MCF 10A (cell line): Measurements from ENCODE around the gene FGFR2. TPM values are rescaled to one million over a fixed set of nuclear protein-coding genes. Genes with fewer than 3 reads are reported as not detected.

Source experiments
- BruUV-seq: library from RNA; stranded (reverse); fragments of 400-500 nt; replicated peaks from 2 replicates; lab custom pipeline; 2021; lab: Mats Ljungman, UMichigan
- CTCF ChIA-PET: fragments of 300-600 bp; sonication (Branson Sonifier 250); formaldehyde crosslinking; extraction: SDS; loops from one replicate; lab custom pipeline; 2021; ENCODE audit warnings: antibody characterized with exemption, inconsistent platforms; lab: Yijun Ruan, JAX
- POLR2A ChIA-PET: fragments of 300-600, 350-650 bp; sonication (Branson Sonifier 250); formaldehyde crosslinking; extraction: SDS; loops from one replicate; lab custom pipeline; 2020; ENCODE audit warnings: antibody characterized with exemption, inconsistent platforms; lab: Yijun Ruan, JAX
- DNase-seq: peaks from one replicate; pipeline ENCODE4 v3.0.0-alpha.2; 2018; ENCODE audit not compliant: unreplicated experiment
- H3K27ac Mint-ChIP-seq: one replicate; pipeline ENCODE4 v1.8.0; 2022; ENCODE audit warnings: mild to moderate bottlenecking, low read depth, mixed read lengths; ENCODE audit not compliant: unreplicated experiment
- H3K27me3 Mint-ChIP-seq: one replicate; pipeline ENCODE4 v1.8.0; 2022; ENCODE audit warnings: mixed read lengths; ENCODE audit not compliant: insufficient read depth, unreplicated experiment
- H3K36me3 Mint-ChIP-seq: one replicate; pipeline ENCODE4 v1.8.0; 2022; ENCODE audit warnings: mild to moderate bottlenecking, moderate library complexity, mixed read lengths; ENCODE audit not compliant: insufficient read depth, unreplicated experiment
- H3K4me1 Mint-ChIP-seq: one replicate; pipeline ENCODE4 v1.8.0; 2022; ENCODE audit warnings: mixed read lengths; ENCODE audit not compliant: insufficient read depth, unreplicated experiment
- H3K4me3 Mint-ChIP-seq: one replicate; pipeline ENCODE4 v1.8.0; 2022; ENCODE audit warnings: mild to moderate bottlenecking, moderate library complexity, mixed read lengths; ENCODE audit not compliant: unreplicated experiment
- H3K9me3 Mint-ChIP-seq: one replicate; pipeline ENCODE4 v1.8.0; 2022; ENCODE audit warnings: mixed read lengths; ENCODE audit not compliant: unreplicated experiment
- CTCF ChIP-seq: fragments of 200-600 bp; IDR thresholded peaks from one replicate; pipeline ENCODE4 v1.8.0; 2022; ENCODE audit warnings: antibody characterized with exemption, mild to moderate bottlenecking; ENCODE audit not compliant: unreplicated experiment
- intact Hi-C: fragments of 100-400 bp; cut with micrococcal nuclease; formaldehyde crosslinking; loops from 2 replicates; pipeline ENCODE4 v1.14.1; 2022
- total RNA-seq: library from RNA; stranded (reverse); gene quantifications from 2 replicates; pipeline ENCODE4 v1.2.3, GENCODE V29; 2022

FGFR2 gene
- total RNA-seq, 1 experiment from 2014 or later = 2.7 TPM

DNA sequence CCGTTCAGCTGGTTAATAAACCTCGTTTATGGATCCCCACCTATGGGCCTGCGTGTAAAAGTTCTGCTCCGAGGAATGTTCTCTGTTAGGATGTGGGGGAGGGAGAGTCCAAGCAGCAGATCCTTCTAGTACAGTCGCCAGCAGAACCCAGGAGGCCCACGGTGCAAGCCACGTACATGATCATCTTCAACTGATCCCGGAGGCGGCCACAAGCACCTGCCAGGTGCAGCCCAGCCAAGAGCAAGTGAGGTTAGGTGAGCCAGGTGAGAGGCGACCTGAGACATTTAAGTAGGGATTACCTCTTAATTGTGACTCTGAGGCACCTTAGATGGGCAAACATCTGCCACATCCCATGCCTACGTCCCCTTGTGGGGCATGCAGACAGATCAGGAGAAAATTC, 18.0 kb upstream of the FGFR2 start:
- ChIA-PET CTCF (no interaction called here), POLR2A (interaction anchor here (1.0 kb wide), 1 partner anchor 8 kb away, joined by 3 read pairs; no protein-coding TSS in a partner anchor)
- no TSS peak for BruUV-seq
- Mint-ChIP-seq H3K27ac (no peak overlapping the region), H3K4me3 (no peak overlapping the region), H3K36me3 (no peaks in the 10 kb centered on the region), H3K4me1 (peaks cover 8% of the 10 kb centered on the region), H3K9me3 (peaks cover 7% of the 10 kb centered on the region), H3K27me3 (no peaks in the 10 kb centered on the region)
- intact Hi-C loops = loop anchor here (10.0 kb wide), 1 partner anchor 269 kb away; no protein-coding TSS in a partner anchor
- DNase-seq = no peak
- TF ChIP-seq CTCF = no peak

- Mint-ChIP-seq H3K9me3 (peaks cover 7% of the 10 kb centered on the region), H3K27ac (no peak overlapping the region), H3K4me3 (no peak overlapping the region), H3K27me3 (no peaks in the 10 kb centered on the region), H3K36me3 (no peaks in the 10 kb centered on the region), H3K4me1 (peaks cover 12% of the 10 kb centered on the region)
- ChIA-PET POLR2A (interaction anchor here (1.0 kb wide), 1 partner anchor 9 kb away, joined by 3 read pairs; no protein-coding TSS in a partner anchor), CTCF (no interaction called here)
- DNase-seq = no peak
- no TSS peak for BruUV-seq
- no peak for TF ChIP-seq CTCF
- intact Hi-C loops = loop anchor here (10.0 kb wide), 1 partner anchor 269 kb away; no protein-coding TSS in a partner anchor
Measured at GRCh38 chr10:121615836-121616235, 17.6 kb upstream of the FGFR2 start.

GRCh38 chr10:121615435-121615793, 17.2 kb upstream of the FGFR2 start:
- Mint-ChIP-seq H3K27me3 (no peaks in the 10 kb centered on the region), H3K9me3 (peaks cover 7% of the 10 kb centered on the region), H3K4me3 (no peak overlapping the region), H3K36me3 (no peaks in the 10 kb centered on the region), H3K4me1 (peaks cover 13% of the 10 kb centered on the region), H3K27ac (no peak overlapping the region)
- TF ChIP-seq CTCF = no peak
- intact Hi-C loops = loop anchor here (10.0 kb wide), 1 partner anchor 269 kb away; no protein-coding TSS in a partner anchor
- CTCF ChIA-PET = no interaction called here
- POLR2A ChIA-PET = interaction anchor here (1.0 kb wide), 1 partner anchor 9 kb away, joined by 3 read pairs; no protein-coding TSS in a partner anchor
- no TSS peak for BruUV-seq
- DNase-seq = no peak

GRCh38 chr10:121614613-121615434, 16.6 kb upstream of the FGFR2 start:
- no TSS peak for BruUV-seq
- intact Hi-C loops = loop anchor here (10.0 kb wide), 1 partner anchor 270 kb away; no protein-coding TSS in a partner anchor

More at GRCh38 chr10:121614613-121615434, 16.6 kb upstream of the FGFR2 start:
- H3K36me3 Mint-ChIP-seq = no peaks in the 10 kb centered on the region
- H3K4me3 Mint-ChIP-seq = no peak overlapping the region
- no peaks in the 10 kb centered on the region for H3K27me3 Mint-ChIP-seq
- peaks cover 13% of the 10 kb centered on the region for H3K4me1 Mint-ChIP-seq
- no peak for TF ChIP-seq CTCF
- no peak overlapping the region for H3K27ac Mint-ChIP-seq
- H3K9me3 Mint-ChIP-seq = peaks cover 7% of the 10 kb centered on the region
- no peak for DNase-seq
- ChIA-PET POLR2A (interaction anchor here (0.5 kb wide), 1 partner anchor 36 kb away, joined by 3 read pairs; no protein-coding TSS in a partner anchor), CTCF (no interaction called here)
